GM12865 (cell line): Measurements from ENCODE around the gene ETNPPL.

Experiments used
- DNase-seq: peaks from one replicate; pipeline ENCODE4 v3.0.0; 2010; ENCODE audit warnings: low read depth
- H3K4me3 ChIP-seq: 2 replicates; pipeline ENCODE4 v1.5.1; 2011; ENCODE audit warnings: mild to moderate bottlenecking, low read depth, low read length, control low read depth
- TF ChIP-seq, protein P1 (sequence below): IDR thresholded peaks from 2 replicates; pipeline ENCODE4 v1.5.1; 2011; ENCODE audit warnings: low read length, control low read depth, low read depth, inconsistent platforms; ENCODE audit not compliant: insufficient read depth; ENCODE audit errors: missing control alignments

The ETNPPL gene

DNA sequence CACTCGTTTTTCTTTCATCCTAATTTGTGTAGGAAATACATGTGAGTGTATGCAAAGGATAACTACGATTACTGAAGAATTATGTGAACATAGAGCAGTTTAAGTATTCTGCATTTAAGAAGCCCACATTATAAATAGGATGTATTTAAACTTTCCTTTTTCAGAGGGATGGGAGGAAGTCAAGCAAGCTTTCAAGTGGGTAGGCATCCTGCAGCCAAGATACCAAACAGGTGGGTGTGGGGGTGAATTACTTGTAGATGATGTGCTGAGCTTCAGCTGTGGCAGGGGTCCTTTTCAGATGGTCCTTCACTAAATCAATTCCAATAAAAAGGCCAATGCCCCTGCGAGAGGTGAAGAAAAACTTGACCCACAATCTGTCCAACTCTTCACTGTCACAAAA is 16.3 kb downstream of the ETNPPL start:
- H3K4me3 ChIP-seq: no peak overlapping the region
- TF ChIP-seq, protein P1, sequence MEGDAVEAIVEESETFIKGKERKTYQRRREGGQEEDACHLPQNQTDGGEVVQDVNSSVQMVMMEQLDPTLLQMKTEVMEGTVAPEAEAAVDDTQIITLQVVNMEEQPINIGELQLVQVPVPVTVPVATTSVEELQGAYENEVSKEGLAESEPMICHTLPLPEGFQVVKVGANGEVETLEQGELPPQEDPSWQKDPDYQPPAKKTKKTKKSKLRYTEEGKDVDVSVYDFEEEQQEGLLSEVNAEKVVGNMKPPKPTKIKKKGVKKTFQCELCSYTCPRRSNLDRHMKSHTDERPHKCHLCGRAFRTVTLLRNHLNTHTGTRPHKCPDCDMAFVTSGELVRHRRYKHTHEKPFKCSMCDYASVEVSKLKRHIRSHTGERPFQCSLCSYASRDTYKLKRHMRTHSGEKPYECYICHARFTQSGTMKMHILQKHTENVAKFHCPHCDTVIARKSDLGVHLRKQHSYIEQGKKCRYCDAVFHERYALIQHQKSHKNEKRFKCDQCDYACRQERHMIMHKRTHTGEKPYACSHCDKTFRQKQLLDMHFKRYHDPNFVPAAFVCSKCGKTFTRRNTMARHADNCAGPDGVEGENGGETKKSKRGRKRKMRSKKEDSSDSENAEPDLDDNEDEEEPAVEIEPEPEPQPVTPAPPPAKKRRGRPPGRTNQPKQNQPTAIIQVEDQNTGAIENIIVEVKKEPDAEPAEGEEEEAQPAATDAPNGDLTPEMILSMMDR: no peak
- DNase-seq: no peak

DNA sequence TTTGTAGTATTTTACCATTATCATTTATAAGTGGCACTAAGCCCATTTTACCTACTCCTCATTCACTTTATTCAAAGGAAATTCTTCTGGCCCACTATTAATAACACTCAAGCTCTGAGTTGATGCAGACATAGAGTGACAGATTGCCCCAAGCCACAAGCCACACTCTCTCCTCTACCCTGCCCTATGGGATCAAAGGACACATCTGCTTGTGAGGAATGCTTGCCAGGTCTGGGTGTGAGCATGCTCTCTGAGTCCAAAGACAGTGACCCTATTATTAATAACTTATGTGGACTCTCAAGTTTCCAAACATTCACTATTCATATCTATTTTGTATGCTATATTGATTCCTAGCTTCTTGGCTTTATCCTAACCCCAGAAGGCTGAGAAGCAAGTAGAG is 18.5 kb downstream of the ETNPPL start:
- no peak overlapping the region for H3K4me3 ChIP-seq
- TF ChIP-seq, protein P1: no peak

DNA sequence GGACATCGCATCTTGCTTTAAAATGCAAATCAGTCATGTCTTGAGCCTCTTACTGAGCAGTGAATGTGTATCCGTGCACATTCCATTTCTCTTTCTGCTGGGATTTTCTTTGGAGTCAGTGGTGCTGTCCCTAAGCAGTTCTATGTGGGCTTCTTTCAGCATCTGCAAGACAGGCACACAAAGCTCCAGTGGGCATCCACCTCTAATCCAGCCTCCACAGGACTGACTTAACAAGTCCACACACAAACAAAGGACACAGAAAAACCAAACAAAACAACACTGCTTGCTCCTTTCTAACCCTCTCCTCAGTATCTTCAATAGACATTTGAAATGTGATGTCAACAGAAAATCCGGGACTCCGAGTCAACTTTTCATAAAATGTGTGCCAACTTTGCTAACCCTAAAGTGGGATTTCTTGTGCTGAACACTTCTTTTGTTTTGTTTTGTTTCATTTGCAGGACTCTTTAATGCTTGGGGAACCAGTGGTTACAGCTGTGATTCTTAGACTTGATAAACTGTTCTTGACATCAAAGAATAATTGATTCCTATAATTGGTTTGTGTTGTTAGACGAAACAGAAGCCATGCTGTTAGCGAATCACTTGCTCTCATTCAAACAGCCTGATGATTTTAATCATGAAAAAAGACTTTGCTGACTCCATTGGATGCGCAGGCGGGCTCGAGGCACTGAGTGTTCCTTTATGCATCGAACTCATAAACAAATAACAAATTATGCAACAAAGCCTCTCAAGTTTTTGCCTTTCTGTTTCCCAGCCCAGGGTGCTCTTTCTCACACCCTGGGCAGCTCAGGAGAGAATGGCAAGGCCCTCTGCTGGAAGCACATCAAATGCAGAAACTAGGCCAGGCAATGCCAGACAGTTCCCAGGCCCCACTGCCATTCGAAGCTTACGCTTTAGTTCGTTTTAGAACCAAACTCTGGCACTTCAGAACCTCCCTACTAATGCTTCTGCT is 20.1 kb downstream of the ETNPPL start:
- DNase-seq: no peak
- TF ChIP-seq, protein P1: no peak
- H3K4me3 ChIP-seq: no peak overlapping the region

More for the DNA sequence above, 18.5 kb downstream of the ETNPPL start:
- DNase-seq: no peak

DNA sequence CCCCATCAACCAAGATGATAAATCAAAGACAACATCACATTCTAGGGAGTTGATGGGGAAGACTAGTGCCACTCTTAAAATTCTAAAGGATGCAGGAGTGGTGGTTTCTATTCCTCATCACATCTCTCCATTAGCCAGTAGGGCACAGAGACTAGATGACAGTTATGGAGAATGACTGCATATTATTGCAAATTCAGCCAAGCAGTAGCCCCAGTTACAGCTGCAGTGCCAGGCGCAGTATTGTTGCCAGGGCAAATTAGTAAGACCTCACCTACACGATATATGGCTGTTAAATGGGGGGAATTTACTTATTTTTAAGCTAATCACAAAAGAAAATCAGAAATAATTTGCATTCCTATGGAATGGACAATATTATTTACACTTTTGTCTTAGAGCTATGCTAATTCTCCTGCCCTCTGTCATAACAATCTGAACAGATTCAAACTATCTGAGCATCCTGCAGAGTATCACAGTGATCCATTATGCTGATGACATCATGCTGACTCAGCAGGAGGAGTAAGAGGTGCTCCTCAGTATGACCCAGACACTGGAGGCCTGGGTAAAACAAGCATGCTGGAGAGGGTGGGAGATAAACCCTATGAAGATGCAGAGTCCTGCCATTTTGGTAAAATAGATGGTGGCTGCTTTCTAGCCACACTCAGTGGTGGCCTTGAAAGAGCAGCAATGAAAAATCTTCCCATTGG is 24.7 kb downstream of the ETNPPL start:
- H3K4me3 ChIP-seq: no peak overlapping the region
- TF ChIP-seq, protein P1: no peak
- DNase-seq: no peak

DNA sequence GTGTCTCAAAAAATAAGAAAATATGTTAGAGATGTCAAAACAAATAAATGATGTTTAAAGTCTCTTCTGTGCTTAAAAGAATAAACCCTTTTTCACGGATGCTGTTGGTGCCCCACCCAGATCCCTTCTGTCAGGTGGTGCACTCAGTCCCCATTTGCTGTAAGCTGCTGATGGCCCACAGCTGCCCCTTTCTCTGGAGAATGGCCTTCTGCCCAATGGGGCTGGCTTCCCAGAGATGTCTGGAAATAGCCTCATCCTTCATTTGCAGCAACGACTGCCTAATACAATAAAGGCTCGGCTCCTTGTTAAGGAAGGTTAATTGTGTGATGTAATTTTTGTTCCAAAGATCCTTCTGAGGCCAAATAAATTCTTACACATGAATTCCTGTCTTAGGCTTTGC is 31.8 kb downstream of the ETNPPL start:
- DNase-seq: no peak
- TF ChIP-seq, protein P1: no peak
- H3K4me3 ChIP-seq: no peak overlapping the region

DNA sequence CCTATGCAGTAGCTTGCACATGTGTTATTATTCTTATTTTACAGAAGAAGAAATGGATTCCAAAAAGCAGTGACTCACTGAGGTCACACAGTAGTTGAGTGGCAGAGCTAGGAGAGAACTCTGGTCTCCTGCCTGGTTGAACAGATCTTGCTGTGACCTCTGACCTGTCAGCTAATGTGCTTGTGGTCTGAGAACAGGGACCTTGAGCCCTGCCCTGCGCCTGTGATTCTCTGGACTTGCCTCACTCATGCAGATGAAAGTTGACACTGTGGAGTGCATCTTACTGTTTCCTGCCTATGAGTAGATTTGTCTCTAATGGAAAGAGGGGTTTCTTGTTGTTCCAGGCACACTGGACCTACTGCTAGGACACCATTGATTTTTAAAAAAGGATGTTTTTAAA is 32.3 kb downstream of the ETNPPL start:
- TF ChIP-seq, protein P1: no peak
- DNase-seq: no peak

More for the DNA sequence above, 32.3 kb downstream of the ETNPPL start:
- H3K4me3 ChIP-seq: no peak overlapping the region
